ENCODE measurements around the gene ABCC4.

DNA sequence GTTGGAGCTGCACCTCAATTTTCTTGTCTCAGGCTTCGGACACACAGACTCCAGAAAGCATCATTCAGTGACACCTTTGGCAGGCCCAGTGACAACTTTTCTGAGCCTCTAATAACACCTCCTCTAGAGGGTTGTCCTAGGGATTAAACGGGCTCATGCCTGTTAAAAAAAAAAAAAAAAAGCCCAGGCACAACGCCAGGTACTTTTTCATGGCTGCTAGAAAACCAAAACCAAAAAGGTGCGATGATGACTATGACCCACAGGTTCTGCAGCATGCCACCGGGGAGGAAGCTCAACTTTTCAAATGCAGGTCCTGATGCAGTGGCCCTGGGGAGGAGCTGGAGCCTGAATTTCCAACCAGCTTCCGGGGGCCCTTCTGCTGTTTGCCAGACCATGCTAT, 184.2 kb downstream of the ABCC4 start:
- TF ChIP-seq SUZ12 (IDR thresholded peaks at IDR 0.05) (no peak), SP1 (IDR thresholded peaks at IDR 0.05) (no peak), FOXA1 (IDR thresholded peaks at IDR 0.05) (no peak), FOXM1 (IDR thresholded peaks at IDR 0.05; ENCODE audit: borderline replicate concordance) (no peak), LEF1 (IDR thresholded peaks at IDR 0.05; ENCODE audit: borderline replicate concordance) (no peak), ELF4 (IDR thresholded peaks at IDR 0.05) (no peak), FOXK2 (IDR thresholded peaks at IDR 0.05) (no peak), TARDBP (IDR thresholded peaks at IDR 0.05) (no peak)
- TF ChIP-seq, protein P1, sequence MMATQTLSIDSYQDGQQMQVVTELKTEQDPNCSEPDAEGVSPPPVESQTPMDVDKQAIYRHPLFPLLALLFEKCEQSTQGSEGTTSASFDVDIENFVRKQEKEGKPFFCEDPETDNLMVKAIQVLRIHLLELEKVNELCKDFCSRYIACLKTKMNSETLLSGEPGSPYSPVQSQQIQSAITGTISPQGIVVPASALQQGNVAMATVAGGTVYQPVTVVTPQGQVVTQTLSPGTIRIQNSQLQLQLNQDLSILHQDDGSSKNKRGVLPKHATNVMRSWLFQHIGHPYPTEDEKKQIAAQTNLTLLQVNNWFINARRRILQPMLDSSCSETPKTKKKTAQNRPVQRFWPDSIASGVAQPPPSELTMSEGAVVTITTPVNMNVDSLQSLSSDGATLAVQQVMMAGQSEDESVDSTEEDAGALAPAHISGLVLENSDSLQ (IDR thresholded peaks at IDR 0.05) = no peak

All from HEK293T (cell line).